Body of pancreas (tissue), 4 donors: ENCODE data around the gene C3orf52. TPM values are rescaled to one million over a fixed set of nuclear protein-coding genes. Genes with fewer than 3 reads are reported as not detected.
A peak's percentile ranks its signal among the peaks of the same experiment; 100 is the strongest.
"Not testable (repeated sequence)": the region's sequence is repeated elsewhere in the genome, so short reads cannot be mapped to it uniquely, and the experiment has no call there.

Experiments used
- ATAC-seq: fragments of 150-250 bp; one replicate; pipeline ENCODE4 v1.9.1; 2016
- DNase-seq, 4 donors: peaks; one replicate each; pipeline ENCODE4 v3.0.0-alpha.2; 2019
- H3K27ac ChIP-seq, 4 donors: fragments of 200-600 bp; sonication (generic); 1 replicate in 3 of 4; 2 replicates in 1 of 4; pipeline versions ENCODE4 v1.5.1 to v1.6.1; 2016 to 2019; ENCODE audit warnings: mild to moderate bottlenecking in 1 of 4, mixed read lengths in 1 of 4, moderate library complexity in 1 of 4
- H3K27me3 ChIP-seq, 2 donors: fragments of 200-600 bp; sonication (generic); one replicate each; pipeline ENCODE4 v1.6.0; 2016; ENCODE audit warnings: mild to moderate bottlenecking in 1 of 2
- H3K36me3 ChIP-seq, 2 donors: fragments of 200-600 bp; sonication (generic); replicated peaks in 1 of 2; 2 replicates each; pipeline ENCODE4 v1.5.1; 2016; ENCODE audit warnings: low read depth in 2 of 2; ENCODE audit not compliant: insufficient read depth in 1 of 2
- H3K4me1 ChIP-seq: fragments of 200-600 bp; sonication (generic); one replicate; pipeline ENCODE4 v1.6.0; 2016
- H3K4me3 ChIP-seq, 2 donors: fragments of 200-600 bp; sonication (generic); 1 replicate in 1 of 2; 2 replicates in 1 of 2; pipeline ENCODE4 v1.5.1; 2016 to 2019
- H3K9me3 ChIP-seq, 3 donors: fragments of 200-600 bp; sonication (generic); 1 replicate in 2 of 3; 2 replicates in 1 of 3; pipeline ENCODE4 v1.5.1; 2016
- POLR2A ChIP-seq, 3 donors: fragments of 450-650 bp; IDR thresholded peaks; one replicate each; pipeline ENCODE4 v1.6.1; 2016; ENCODE audit warnings: antibody characterized with exemption in 3 of 3, mild to moderate bottlenecking in 2 of 3
- WGBS, 2 donors: methylation state at CpG; one replicate each; pipeline ENCODE4 v1.1.5; 2017; 5-methylcytosine and 5-hydroxymethylcytosine counted together
- intact Hi-C: fragments of 100-400 bp; cut with DNase I; formaldehyde crosslinking; loops from one replicate; pipeline ENCODE4 v1.15.1; 2023
- total RNA-seq, 2 donors: library from RNA; depleted of rRNA; stranded (reverse); fragments of >200 nt; gene quantifications; one replicate each; pipeline ENCODE4 v1.1.0, GENCODE V29; 2016
- TF ChIP-seq, protein P1 (sequence below), 7 experiments: fragments of 450-650 bp in 4 of 7; fragments of 200-600 bp in 3 of 7; sonication (generic) in 3 of 7; IDR thresholded peaks; one replicate each; pipeline ENCODE4 v1.5.1; 2016 to 2019; ENCODE audit warnings: antibody characterized with exemption in 7 of 7

Gene C3orf52
- total RNA-seq, 2 donors from 2014 or later = 71.2 to 129 TPM

DNA sequence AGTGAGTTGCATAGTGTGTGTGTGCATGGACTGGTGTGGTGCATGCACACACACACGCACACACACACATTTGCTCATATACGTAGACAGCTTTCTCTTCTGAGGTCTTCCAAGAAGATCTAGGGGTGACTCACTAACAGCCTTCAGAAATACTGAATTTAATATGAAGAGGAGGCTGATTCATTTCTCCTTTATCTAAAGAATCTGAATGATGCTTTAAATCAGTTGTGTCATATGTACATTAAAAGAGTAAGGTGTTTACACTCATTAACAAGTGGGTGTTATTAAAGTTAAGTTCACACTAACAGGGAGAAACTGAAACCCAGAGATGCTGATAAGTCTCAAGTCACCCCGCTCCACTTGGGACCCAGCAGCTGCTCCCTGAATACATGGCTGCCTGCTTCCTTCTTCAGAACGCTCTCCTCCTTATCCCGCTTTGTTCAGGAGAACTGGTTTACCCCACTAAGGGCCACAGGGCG is 29.7 kb upstream of the C3orf52 start:
- H3K4me3 ChIP-seq = no peak overlapping the region
- H3K4me1 ChIP-seq = no peaks in the 10 kb centered on the region
- WGBS, 2 donors = 56 to 64% methylated on average over 6 of the region's 6 CpGs
- intact Hi-C loops = no loop called here
- H3K27ac ChIP-seq = no peak overlapping the region
- no peak for ATAC-seq
- no peaks in the 10 kb centered on the region for H3K27me3 ChIP-seq
- no peaks in the 10 kb centered on the region for H3K36me3 ChIP-seq
- DNase-seq = no peak
- no peaks in the 10 kb centered on the region for H3K9me3 ChIP-seq
- no peak for TF ChIP-seq POLR2A (IDR thresholded peaks at IDR 0.05)
- TF ChIP-seq, protein P1, sequence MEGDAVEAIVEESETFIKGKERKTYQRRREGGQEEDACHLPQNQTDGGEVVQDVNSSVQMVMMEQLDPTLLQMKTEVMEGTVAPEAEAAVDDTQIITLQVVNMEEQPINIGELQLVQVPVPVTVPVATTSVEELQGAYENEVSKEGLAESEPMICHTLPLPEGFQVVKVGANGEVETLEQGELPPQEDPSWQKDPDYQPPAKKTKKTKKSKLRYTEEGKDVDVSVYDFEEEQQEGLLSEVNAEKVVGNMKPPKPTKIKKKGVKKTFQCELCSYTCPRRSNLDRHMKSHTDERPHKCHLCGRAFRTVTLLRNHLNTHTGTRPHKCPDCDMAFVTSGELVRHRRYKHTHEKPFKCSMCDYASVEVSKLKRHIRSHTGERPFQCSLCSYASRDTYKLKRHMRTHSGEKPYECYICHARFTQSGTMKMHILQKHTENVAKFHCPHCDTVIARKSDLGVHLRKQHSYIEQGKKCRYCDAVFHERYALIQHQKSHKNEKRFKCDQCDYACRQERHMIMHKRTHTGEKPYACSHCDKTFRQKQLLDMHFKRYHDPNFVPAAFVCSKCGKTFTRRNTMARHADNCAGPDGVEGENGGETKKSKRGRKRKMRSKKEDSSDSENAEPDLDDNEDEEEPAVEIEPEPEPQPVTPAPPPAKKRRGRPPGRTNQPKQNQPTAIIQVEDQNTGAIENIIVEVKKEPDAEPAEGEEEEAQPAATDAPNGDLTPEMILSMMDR (IDR thresholded peaks at IDR 0.05) = no peak

DNA sequence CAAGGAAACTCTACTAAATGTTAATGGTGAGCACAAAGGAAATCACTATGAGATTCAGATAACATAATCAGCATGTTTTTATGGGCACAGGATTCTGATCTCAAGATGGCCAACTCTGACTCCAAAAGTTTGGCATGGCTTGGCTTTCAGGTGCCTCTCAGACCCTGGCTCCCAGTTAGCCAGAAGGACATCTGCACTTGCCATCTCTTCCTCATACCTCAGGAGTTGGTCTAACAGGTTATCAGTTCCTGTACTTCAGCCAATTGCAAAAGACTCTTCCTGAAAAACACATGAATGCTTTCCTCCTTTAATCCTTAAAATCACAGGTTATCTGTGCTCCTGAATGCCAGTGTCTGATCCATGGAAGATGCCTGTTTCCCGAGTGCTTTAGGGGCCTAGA is 26.7 kb upstream of the C3orf52 start:
- Histone ChIP-seq H3K27ac (no peak overlapping the region), H3K4me3 (no peak overlapping the region), H3K4me1 (no peaks in the 10 kb centered on the region), H3K27me3 (no peaks in the 10 kb centered on the region), H3K9me3 (no peaks in the 10 kb centered on the region), H3K36me3 (no peaks in the 10 kb centered on the region)
- ATAC-seq (no peak), DNase-seq (no peak)
- intact Hi-C loops = no loop called here
- TF ChIP-seq, protein P1 (IDR thresholded peaks at IDR 0.05) = no peak
- no peak for TF ChIP-seq POLR2A (IDR thresholded peaks at IDR 0.05)
- WGBS, 2 donors = 75 to 85% methylated on average over 1 of the region's 1 CpG

GRCh38 chr3:112061152-112061551 is 25.0 kb upstream of the C3orf52 start:
- Histone ChIP-seq H3K9me3 (no peaks in the 10 kb centered on the region), H3K27me3 (no peaks in the 10 kb centered on the region), H3K27ac (no peak overlapping the region), H3K36me3 (no peaks in the 10 kb centered on the region), H3K4me1 (no peaks in the 10 kb centered on the region), H3K4me3 (no peak overlapping the region)
- peak; percentile 68 for ATAC-seq
- TF ChIP-seq, protein P1 (IDR thresholded peaks at IDR 0.05) = no peak
- TF ChIP-seq POLR2A (IDR thresholded peaks at IDR 0.05) = no peak
- DNase-seq = no peak
- 39 to 58% methylated on average over 3 of the region's 3 CpGs for WGBS, 2 donors
- intact Hi-C loops = no loop called here

- H3K9me3 ChIP-seq, H3K36me3 ChIP-seq, ATAC-seq, H3K27me3 ChIP-seq, H3K4me3 ChIP-seq, H3K27ac ChIP-seq, intact Hi-C loops: not testable (repeated sequence)
- WGBS, 2 donors = 71 to 76% methylated on average over 7 to 8 of the region's 8 CpGs
- H3K4me1 ChIP-seq = peaks cover 20% of the 10 kb centered on the region
- peak in 2 of 4 donors; percentile 41 to 48 for DNase-seq
Measured at GRCh38 chr3:112072387-112073060, 13.7 kb upstream of the C3orf52 start.

GRCh38 chr3:112074006-112074405 is 12.2 kb upstream of the C3orf52 start:
- 91 to 98% methylated on average over 2 of the region's 2 CpGs for WGBS, 2 donors
- DNase-seq (no peak), ATAC-seq (no peak)
- TF ChIP-seq POLR2A (IDR thresholded peaks at IDR 0.05) = no peak
- TF ChIP-seq, protein P1 (IDR thresholded peaks at IDR 0.05) = no peak
- Histone ChIP-seq H3K4me3 (no peak overlapping the region), H3K36me3 (no peaks in the 10 kb centered on the region), H3K27ac (peak overlapping the region in 3 of 4 donors; percentile 61 to 78 (median 74)), H3K4me1 (peaks cover 20% of the 10 kb centered on the region), H3K27me3 (no peaks in the 10 kb centered on the region), H3K9me3 (no peaks in the 10 kb centered on the region)
- intact Hi-C loops = no loop called here
